ENCODE data around the gene MYBPC2. TPM values are rescaled to one million over a fixed set of nuclear protein-coding genes. Genes with fewer than 3 reads are reported as not detected.
A peak's percentile ranks its signal among the peaks of the same experiment; 100 is the strongest.

Gene MYBPC2
- polyA plus RNA-seq, 5 donors: 0.08 to 2.9 (median 0.36) TPM

DNA sequence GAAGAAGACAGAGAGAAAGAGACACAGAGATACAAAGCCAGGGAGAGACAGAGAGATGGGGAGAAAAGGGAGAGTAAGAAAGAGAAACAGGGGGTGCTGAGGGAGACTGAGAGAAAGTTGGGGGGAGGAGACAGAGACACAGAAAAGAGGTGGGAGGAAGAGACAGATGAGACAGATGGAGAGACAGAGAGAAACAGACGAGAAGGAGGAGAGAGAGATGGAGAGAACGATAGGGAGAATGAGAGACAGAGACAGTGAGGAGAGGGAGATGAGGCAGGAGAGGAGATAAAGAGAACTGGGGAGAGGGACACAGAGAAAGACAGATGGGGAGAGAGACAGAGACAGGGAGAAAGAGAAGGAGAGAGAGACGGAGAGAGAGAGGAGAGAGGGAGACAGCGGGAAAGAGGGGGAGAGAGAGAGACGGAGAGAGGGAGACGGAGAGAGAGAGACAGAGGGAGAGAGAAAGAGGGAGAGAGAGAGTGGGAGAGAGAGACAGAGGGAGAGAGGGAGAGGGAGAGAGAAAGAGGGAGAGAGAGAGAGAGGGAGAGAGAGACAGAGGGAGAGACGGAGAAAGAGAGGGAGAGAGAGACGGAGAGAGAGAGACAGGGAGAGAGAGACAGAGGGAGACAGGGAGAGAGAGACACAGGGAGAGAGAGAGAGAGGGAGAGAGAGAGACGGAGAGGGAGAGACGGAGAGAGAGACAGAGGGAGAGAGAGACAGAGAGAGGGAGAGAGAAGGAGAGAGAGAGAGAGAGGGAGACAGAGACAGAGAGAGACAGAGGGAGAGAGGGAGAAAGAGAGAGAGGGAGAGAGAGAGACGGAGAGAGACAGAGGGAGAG lies 65.7 kb downstream of the MYBPC2 start:
- DNase-seq: no peak

DNA sequence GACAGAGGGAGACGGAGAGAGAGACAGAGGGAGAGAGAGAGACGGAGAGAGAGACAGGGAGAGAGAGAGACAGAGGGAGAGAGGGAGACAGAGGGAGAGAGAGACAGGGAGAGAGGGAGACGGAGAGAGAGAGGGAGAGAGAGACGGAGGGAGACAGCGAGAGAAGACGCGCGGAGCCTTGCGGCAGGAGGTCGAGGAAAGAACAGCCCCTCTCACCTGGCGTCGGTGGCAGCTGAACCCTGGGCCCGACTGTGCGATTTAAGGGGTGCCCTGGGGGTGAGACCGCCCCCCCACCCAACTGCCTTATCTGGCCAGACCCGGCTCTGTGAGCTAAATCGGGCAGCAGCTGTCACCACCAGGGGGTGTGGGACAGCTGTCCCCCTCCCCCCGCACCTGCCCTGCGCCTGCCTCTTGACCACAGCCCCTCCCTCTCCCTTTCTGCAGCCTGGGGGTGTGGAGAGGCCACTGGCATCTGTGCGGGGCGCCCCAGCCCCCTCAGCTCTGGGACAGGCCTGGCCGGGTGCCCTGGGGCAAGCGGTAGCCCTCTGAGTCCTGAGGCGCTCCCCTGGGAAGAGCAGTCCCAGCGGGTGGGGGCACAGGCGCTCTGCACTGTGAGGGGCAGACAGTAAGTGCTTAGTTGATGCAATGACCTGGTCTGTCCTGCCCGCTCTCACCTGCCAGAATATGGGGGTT lies 67.5 kb downstream of the MYBPC2 start:
- no peak for DNase-seq

DNA sequence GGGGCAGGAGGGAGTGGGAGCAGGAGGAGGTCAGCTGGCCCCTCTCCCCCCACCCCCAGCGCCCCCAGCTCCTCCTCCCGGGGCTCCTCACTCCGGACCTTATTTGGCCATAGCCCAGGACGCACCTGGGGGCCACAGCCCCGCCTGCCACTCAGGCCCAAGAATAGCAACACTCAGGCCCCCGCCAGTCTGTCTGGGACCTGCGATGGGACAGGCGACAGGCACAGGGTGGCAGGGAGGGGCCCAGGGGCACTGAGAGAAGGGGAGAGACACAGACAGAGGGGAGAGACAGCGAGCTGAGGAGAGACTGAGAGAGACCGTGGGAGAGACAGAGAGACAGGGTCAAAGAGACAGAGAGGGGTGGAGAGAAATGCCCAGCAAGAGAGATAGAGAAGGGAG lies 68.1 kb downstream of the MYBPC2 start:
- DNase-seq: no peak

DNA sequence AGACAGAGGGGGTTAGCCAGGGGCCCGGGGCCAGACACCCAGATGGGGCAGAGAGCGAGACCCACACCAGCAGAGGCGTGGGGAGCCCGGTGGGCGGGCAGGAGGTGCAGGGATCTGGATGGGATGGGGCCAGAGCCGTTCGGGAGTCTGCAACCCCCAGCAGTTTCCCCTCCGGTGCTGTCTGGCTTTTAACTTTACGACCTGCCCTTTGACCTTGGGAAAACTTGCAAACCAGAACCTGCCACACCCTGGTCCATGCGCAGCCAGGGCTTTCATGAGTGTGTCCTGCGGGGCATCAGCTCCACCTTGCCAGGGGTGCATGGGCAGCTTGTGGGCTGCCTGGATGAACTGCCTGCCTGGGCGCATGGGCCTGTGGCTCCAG lies 68.5 kb downstream of the MYBPC2 start:
- DNase-seq: no peak

DNA sequence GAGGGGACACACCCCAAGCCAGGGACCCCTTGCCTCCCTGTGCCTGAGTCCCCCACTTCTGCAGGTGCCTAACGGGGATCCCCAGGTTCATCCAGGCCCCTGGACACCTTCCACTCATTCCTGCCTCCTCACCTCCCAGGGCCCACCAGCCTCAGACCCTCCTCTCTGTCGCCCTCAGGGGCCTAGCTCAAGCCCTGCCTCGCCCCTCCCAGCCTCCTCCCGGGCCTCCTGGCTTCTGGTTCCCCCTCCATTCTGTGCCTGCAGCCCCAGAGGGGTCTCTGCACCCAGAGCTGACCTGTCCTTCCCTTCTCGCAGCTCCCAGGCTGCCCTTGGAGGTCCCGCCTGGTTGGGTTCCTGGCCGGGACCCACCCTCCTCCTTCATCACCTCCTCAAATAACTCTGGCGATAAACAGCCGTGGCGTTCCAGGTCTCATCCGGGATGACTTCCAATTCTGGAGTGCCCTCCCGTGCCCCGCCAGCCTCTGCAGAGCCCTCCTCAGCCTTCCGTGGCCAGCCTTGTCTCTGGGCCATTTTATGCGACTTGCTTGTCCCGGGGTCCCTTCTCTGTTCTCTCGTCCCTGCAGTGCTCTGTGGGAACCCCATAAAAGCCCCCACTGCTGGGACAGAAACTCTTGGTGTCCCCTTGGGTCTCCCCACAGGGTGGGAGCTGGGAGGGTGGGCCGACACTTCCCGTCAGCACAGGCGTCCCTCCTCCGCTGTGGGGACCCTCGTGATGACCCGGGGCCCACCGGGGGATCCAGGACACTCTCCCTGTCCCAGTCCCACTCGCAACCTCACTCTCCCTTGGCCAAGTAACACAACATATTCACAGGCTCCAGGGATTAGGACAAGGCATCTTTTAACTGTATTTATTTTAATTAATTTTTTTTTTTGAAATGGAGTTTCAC lies 69.1 kb downstream of the MYBPC2 start:
- DNase-seq: no peak

DNA sequence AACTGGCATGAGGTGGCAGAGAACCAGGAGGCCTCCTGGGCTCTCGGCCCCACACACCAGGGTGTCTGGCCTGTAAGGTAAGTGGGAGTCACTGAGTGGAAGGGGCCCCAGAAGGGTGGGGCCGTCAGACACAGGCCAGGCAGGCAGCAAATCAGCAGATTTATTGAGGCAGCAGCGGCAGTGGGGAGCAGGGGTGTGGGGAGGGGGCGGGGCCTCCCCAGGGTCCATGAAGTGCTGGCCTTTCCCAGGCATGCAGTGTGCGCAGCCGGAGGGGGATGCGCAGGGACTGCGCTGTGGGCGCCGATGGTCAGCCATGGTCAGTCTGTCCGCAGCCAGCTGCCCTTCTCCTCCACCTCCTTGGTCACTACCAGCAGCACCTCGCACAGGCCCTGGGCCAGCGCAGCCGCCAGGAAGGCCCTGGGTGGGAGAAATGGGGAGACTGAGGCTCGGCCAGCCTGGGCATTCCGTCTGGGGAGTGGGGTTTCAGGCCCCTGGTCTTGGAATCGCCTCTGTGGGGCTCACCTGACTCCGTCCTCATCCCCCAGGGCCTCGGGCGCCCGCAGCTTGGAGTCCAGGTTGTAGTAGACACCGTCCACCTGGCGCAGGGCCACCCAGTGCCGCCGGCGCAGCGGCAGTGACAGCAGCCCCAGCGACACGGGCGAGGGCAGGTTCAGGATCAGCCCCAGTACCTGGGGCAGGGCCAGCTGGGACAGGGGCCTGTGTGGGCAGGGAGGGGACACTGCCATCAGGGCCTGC lies 73.3 kb downstream of the MYBPC2 start:
- DNase-seq: no peak

DNA sequence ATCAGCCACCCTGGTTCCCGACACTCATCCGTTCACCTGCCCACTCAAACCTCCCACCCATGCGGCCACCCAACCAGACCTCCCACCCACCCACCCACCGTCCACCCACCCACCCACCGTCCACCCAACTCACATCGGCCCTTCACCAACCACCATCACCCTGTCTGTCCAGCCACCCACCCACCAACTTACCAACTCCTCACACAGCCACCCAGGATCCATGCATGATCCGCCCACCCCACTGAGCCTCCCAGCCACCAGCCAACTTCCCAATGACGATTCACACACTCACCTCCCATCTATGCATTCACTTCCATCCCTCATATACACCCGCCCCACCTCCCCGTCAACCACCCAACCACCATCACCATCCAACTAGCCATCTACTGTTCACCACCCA lies 74.0 kb downstream of the MYBPC2 start:
- DNase-seq: no peak

DNA sequence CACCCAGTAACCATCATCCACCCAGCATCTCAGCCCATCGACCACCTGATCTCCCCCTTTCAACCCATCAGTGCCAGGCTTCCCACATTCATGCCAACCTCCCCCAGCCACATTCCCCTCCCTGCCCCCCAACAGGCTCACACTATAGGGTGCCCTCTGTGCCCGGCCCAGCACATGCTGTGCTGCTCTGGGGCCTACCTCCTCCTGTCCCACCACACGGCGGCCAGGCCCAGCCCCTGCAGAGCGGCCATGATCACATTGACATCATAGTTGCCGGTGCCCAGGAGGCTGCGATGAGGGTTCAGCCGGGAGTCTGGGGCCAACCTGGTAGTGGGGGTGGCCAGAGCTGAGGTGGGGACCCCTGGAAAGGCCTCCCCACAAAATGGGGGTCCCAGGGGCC lies 74.7 kb downstream of the MYBPC2 start:
- no peak for DNase-seq

DNA sequence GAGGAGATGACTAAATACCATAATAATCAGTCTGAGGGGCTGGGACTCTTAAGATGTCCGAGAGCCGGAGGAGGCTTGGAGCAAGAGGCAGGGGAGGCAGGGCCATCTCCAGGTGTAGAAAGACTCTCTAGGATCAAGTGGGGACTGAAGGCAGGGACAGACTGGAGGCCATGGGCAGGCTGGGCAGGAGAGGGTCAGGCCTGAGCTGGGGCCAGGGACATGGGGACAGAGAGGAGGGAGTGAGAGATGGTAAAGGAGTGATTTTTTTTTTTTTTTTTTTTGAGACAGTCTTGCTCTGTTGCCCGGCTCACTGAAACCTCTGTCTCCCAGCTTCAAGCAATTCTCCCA lies 76.1 kb downstream of the MYBPC2 start:
- no peak for DNase-seq

DNA sequence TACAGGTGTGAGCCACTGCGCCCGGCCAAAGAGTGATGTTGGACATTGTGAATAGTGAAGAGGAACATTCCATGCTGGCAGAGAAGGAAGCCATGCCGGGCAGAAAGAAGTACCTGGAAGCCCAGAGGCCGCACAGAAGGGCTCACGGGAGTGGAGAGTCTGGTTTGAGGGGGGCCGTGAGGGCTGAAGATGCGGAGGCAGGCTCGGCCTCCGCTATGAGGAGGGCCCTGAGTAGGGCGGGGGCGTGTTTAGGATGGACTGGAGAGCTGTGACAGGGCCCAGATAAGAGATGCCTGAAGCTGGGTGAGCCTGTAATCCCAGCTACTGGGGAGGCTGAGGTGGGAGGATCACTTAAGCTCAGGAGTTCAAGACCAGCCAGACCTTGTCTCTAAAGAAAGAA lies 76.7 kb downstream of the MYBPC2 start:
- DNase-seq: no peak

DNA sequence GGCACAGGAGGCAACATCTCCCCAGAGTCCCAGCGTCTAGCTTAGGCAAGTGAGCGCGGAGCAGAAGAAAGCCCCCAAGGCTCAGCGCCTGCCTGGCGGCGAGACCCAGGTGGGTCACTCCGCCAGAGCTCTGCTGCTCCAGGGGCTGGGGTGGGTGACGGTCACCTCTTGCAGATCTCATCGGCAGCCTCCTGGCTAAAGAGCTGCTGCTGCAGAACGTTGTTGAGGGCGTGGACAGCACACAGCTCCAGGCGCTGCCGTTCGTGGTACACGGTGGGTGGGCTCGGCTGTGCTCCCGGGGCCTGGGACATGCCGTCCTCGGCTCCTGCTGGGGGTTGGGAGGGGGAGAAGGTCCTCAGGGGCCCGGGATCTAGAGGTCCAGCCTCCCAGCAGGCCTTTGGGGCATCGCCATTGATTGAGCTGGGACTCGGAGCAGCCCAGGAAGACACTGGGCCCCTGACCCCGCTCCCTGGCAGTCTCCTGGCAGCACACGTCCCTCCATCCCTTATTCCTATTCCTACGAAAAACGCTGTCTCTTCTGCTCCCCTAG lies 77.5 kb downstream of the MYBPC2 start:
- DNase-seq: no peak

DNA sequence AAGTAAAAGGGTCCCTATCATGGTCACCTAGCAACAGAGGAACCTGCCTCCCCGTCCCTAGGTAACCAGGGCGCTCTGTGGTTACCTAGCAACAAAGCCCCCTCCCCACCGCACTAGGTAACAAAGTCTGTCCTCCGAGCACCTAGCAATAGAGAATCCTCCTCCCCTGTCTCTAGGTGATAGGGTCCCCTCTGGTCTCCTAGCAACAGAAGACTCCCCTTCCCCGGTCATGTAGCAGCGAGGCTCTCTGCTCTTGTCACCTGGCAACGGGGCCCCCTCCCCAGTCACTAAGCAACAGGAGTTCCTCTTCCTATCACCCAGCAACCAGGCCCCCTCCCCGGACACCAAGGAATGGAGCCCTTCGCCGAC lies 78.0 kb downstream of the MYBPC2 start:
- DNase-seq: no peak

DNA sequence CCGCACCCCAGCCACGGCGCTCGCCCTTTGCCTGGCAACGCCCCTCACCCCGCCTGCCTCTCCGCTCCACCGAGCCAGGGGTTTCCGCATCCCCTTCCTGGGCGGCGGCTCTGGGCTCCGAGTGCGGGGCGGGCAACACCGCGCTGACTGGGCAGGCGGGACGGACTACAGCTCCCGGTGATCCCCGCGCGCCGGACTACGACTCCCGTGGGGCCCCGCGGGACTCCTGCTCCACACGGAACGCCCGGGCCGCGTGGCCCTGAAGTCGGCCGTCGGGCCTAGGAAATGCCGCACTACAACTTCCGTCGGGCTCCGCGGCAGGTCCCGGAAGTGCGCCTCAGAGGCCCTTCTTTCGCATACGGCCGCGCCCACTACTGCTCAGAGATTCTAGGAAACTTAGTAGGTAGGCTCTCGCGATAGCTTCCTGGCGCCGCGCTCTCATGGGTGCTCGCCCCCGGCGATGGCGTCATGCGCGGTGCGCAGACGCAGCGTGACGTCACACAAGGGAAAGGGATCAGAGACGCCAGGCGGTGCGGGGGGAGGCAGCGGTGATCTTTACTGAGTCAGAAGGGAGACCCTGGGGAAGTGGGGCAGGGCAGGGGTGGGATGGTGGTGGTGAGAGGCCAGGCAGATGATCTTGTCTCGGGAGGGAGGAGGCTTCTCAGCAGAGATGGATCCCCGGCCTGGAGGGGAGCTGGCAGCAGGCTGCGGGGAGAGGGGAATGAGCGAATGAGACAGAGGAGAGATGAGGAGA lies 78.6 kb downstream of the MYBPC2 start, which contains the start of gene JOSD2:
Gene JOSD2, minus strand, starts transcription at position 123 of the 754 bp plus-strand sequence. CDS start 760 bp downstream, outside the sequence.
- peak; percentile 99 for DNase-seq

DNA sequence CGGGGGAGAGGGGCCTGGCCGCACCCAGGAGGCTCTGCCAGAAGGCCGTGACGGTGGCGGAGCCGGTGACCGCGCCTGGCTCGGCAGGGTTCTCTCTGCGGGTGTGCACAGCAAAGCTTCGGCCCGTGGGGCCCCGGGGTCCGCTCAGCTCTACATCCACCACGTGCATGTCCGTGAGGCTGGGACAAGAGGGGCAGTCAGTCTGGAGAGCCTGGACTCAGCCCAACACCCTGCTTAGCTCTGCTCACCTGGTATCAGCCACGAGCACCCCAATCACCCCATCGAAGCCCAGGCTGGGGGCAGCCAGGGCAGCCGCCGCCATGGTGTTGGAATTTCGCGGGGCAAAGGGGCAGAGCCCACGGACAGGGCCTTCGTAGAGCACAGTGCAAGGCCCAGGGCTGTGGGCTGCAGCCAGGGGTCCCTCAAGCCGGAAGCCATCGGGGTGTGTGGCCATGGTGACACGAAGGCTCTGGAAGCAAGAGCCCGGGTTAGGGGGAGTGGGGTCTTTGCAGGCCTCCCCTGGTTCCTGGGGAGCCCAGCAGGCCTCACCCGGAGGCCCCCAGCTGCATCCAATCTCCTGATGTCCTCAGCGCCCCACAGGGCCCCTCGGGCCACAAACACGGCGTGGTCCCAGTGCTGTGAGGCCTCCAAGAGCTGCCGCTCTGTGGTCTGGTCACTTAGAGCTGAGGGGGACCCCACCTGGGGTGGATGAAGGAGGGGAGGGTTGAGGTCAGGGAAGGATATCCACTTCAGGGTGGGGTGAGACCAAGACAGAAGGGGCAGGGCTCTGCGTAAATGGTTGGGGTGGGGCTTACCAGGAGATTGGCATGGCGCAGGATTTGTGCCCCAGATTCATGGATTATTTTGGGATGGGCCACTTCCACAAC lies 79.7 kb downstream of the MYBPC2 start:
- DNase-seq: no peak

DNA sequence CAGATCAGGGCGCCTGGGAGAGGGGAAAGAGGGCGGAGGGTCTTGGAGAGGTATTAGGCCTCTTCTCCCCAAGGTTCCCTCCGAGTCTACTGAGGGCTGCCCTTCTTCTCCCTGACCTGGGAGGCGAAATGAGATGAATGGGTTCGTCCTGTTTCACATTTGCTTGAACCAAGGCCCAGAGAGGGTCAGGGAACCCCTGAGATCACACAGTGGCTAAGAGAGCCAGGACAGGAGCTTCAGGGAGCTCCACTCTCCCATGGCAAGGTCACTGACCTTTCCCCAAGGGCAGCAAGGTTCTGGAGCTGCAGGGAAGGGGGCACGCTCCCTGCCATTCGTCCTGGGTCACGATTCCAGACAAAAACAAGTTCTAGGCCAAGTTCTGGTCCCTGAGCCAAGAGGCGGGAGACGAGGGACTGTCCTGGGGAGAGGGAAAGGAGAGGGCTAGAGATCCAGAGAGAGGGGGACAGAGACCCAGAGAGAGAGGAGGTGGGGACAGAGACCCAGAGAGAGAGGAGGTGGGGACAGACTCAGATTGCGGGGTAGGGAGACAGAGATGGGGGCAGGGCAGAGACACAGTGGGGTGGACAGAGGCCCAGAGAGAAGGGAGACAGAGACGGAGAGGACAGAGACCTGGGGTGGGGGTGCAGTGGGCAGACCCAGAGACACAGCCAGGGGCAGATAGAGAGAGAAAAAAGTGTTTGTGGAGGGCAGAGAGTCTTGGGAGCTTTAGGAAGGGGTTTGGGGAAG lies 80.5 kb downstream of the MYBPC2 start:
- no peak for DNase-seq

DNA sequence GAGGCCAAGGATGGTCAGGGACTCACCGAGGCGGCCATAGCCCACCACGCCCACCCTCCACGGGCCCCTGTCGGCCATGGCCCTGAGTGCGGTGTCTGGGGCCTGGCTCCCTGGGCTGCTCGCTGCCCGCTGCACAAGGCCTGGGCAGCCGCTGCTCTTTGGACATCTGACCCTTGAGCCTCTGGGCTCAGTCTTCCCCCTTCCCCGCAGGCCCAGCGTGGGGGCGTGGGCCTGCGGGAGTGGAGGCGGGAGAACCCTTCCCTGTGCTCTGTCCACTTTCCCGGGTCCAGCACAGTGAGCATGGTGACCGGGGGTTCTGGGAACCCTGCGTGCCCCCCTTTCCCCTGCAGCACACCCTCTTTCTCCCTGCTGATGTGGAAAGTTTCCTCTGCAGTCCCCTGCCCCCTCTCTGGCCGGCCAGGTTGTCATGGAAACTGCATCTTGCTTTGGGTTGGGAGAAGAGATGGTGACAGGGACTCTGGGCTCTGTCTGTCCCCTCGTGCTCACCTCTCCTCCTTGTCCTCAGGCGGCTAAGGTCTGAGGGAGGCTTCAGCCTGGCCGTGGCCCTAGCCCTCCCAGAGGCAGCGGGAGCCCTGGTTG lies 81.2 kb downstream of the MYBPC2 start, which contains the start of gene ASPDH:
Gene ASPDH, minus strand, starts transcription at position 168 of the 600 bp plus-strand sequence. Its CDS starts 90 bp downstream, at position 78.
- no peak for DNase-seq

DNA sequence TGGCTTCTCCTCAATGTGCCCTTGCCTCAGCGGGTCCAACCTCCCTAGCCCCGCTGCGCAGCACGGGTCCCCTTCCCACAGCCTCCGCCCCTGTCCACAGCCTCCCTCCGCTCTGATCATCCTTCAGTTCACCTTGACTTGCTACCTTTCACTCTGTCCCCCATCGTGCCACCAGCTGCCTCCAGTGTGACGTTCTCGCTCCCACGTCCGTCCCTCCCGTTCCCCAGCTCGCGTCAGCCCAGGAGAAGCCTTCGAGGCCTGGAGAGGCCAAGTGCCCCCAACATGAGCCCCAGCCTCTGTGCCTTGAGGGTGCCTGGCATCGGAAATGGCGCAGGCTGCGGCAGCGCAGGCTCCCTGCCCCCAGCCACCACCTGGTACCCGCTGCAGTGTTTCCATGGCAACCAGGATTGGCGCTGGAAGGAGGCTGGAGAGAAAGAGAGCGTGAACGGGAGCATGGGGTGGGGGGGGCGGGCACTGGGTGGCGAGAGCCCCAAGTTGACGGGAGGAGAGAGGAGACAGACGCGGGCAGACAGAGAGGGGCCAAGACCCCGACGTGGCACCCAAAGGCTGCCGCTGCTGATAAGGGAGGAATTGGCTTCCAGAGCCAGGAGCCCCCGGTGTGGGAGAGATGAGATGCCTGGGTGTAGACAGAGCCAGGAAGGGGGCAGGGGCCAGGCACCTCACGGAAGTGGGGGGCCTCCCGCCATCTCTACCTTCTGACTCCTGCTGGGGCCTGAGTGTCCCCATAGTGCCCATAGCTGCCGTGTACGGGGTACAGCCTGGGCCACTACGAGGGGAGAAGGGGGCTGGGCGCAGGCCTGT lies 81.9 kb downstream of the MYBPC2 start:
- no peak for DNase-seq

All from right lung (tissue), 5 donors.